T-helper 1 cell treated with Interleukin-12 subunit alpha and Interleukin-12 subunit beta and Interleukin-4 antibody, amounts not matched to agents 30 ng/mL and 1 ng/mL, for 36 hours (primary cell): Measurements from ENCODE around the gene CNPY1. TPM values are rescaled to one million over a fixed set of nuclear protein-coding genes. Genes with fewer than 3 reads are reported as not detected.

Experiments
- intact Hi-C: fragments of 100-400 bp; cut with micrococcal nuclease; formaldehyde crosslinking; loops from one replicate; pipeline ENCODE4 v1.15.1; 2024
- total RNA-seq: library from RNA; stranded (reverse); gene quantifications from 2 replicates; pipeline ENCODE4 v1.2.3, GENCODE V29; 2022

The CNPY1 gene
- total RNA-seq, 1 donor from 2014 or later, result not detected

DNA sequence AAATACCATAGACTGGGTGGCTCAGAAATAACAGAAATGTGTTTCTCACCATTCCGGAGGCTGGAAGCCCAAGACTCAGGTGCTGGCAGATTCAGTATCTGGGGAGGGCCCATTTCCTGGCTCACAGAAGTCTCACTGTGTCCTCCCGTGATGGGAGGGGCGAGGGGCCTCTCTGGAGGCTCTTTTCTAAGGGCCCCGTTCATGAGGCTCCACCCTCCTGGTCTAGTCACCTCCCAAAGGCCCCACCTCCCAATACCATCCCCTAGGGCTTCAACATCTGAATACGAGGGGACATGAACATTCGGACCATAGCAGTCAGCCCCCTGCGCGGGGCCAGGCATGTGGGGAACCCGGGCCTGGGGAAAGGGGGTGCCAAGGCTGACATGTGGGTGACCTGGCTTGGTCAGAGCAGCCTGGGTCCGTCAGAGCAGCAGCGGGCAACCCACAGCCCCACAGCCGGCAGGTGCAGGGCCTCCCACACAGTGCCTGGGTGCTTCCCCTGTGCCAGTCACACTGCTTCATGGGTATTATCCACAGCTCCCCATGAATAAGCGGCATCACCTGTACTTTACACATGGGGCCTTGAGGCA, 13.3 kb upstream of the CNPY1 start:
- intact Hi-C loops, result no loop called here

DNA sequence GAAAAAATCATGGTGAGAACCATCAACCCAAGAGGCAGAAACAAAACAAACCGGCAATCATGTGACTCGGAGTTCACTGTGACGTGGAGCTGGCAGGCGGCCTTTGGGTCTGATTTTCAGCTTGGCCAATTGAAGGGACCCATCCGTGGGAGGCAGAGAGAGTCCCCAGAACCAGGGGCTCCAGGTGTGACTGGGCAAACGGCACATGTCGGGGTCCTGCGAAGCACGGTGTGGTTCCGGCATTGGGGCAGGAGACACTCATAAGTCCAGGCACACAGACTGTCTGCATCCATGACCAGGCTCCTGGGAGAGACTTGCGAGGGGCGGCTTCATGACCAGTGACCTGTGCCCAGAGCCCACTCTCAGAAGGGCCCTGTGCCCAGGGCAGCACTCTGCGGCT, 12.6 kb upstream of the CNPY1 start:
- intact Hi-C loops, result no loop called here

GRCh38 chr7:155558351-155558750, 12.0 kb upstream of the CNPY1 start:
- intact Hi-C loops, result no loop called here

DNA sequence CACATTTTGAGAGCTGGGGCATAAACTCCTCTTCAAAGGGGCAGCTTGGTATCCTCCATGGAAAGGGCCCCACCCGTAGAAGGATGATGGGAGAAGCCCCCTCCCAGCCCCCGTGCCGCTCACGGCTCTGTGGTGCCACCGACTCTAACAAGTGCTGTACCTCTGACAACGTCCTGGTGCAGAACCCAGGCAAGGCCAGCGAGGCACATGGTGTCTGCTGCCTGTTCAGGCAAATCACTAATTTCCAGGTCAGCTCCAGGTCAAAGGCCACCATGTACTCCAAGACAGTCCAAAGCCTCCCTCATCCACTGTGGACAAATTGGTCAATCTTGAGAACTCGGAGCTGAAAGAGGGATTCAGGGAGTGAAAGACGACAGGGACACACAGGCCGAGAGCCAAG, 11.4 kb upstream of the CNPY1 start:
- intact Hi-C loops, result no loop called here

DNA sequence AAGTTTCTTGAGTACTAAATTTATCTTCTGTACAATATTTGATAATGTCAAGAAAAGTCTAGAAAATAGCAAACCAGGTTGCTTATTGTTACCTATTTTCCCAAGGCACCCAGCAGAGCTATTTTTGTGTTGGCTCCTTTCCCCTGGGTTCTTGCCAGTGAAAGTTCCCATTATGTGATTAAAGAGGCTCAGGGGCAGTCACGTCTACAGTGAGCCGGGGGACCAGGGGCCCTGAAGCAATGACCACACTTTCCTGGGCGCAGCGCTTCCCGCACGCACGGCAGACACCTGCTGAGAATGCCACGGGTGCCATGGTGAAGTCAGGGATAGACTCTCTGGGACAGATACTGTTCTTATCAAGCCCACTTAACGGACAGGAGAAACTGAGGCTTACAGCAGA, 10.4 kb upstream of the CNPY1 start:
- intact Hi-C loops, result no loop called here

DNA sequence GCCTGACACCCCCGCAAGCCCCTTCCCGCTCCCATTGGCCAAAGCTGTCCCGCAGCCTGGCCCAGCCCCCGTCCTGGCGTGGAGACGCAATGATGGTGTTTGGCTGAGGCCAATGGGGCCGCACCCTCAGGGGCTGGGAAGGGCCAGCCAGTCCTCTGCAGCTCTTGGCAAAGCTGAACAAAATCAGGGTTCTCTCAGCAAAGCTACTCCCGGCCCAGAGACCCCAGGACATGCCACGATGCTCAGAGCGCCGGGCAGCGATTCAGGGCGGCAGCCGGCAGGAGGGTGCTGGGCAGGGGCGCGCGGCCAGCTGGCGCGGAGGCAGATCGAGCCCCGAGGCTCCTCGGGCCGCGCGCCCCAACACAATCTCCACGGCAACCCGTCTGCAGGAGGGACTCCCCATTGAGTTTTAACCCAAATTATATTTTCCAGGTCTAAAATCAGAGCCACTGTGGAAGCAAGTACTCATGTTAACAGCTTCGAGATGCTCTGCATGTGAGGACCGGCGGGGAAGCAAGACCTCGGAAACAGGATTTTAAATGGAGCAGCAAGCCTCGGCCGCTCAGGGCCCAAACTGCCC, 8.8 kb upstream of the CNPY1 start:
- intact Hi-C loops, result no loop called here

DNA sequence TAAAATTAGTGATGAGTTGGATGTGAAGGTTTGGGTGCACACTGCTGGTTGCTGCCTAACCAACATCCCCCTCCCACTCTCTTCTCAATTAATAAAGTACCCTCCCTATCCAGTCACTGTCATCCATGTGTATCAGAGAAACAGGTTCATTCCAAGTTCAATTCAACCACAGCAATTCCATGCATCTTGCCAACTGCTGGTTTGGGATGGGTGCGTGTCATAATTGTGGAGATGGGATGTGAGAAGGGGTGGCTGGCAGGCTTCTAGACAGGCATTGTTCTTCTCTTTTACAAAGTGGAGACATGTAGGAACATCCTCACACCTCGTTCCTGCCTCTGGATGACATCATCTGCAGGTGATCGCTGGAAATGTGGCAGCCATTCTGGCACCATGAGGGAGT, 7.5 kb upstream of the CNPY1 start:
- intact Hi-C loops, result no loop called here

GRCh38 chr7:155551785-155552611, 5.6 kb upstream of the CNPY1 start:
- intact Hi-C loops, result no loop called here

GRCh38 chr7:155550916-155551315, 4.6 kb upstream of the CNPY1 start:
- intact Hi-C loops, result no loop called here

DNA sequence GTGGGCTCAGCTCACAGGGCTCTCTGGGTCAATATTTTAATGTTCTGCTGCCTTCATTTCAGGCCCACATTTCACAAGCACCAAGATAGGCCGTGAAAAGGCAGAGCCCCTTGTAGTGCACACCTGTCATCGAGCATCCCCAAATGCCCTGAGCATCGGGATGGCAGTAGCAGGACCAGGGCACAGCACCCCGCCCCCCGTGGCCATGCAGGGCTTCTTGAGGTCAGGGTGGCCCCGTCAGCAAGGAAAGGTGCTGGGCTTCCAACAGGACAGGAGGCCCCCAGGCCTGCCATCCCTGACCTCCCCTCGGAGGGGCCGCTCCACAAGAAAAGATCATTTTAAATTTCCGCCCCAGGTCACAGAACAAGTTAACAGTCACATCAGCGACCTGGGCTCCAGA, 2.9 kb upstream of the CNPY1 start:
- intact Hi-C loops, result loop anchor here (10.0 kb wide), 1 partner anchor 624 kb away; no protein-coding TSS in a partner anchor

- intact Hi-C loops, result loop anchor here (10.0 kb wide), 1 partner anchor 622 kb away; no protein-coding TSS in a partner anchor
Measured at GRCh38 chr7:155547161-155547791, 917 bp upstream of the CNPY1 start.

GRCh38 chr7:155545348-155545747, 1.0 kb downstream of the CNPY1 start:
- intact Hi-C loops, result loop anchor here (10.0 kb wide), 1 partner anchor 621 kb away; no protein-coding TSS in a partner anchor

- intact Hi-C loops, result loop anchor here (10.0 kb wide), 1 partner anchor 620 kb away; no protein-coding TSS in a partner anchor
Measured at GRCh38 chr7:155544485-155544884, 1.9 kb downstream of the CNPY1 start.

DNA sequence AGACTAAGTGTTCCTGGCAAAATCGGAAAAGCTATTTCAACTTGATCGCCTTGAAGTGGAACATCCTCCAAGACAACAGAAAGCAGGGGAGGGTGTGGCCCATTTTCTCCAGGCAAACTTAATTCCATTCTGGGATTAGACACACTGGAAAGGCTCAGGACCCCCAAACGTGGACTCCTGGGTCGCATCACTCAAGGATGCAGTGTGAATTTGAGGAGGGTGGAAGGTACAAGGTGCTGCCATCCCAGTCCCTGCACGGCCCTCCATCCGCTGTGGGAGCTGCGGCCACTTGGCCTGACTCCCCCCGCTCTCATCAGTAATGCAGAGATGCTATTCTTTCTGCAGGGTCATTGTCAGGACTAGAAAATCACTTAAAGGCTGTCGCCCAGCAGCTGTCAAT, 2.4 kb downstream of the CNPY1 start:
- intact Hi-C loops, result loop anchor here (10.0 kb wide), 1 partner anchor 619 kb away; no protein-coding TSS in a partner anchor

- intact Hi-C loops, result loop anchor here (10.0 kb wide), 1 partner anchor 618 kb away; no protein-coding TSS in a partner anchor
Measured at GRCh38 chr7:155543011-155543876, 3.1 kb downstream of the CNPY1 start.

- intact Hi-C loops, result loop anchor here (10.0 kb wide), 1 partner anchor 617 kb away; no protein-coding TSS in a partner anchor
Measured at GRCh38 chr7:155541986-155542675, 4.2 kb downstream of the CNPY1 start.

DNA sequence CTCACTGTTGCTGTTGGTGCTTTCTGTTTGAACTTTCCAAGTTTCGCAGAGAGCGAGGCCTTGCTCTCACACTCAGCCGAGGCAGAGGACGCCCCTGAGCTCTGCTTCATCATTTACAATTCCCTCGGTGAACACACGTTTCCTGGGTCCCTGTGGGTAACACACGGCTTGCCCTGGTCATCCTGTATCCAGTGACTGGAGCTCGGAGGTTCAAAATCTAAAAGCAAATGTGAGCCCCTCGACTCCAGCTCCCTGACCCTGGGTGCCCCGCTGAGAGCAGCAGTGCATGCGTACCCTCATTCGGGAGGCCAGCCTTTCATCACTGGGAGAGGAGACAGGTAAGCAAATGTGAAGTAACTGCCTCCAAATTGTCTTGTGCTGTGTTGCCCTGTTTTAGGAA, 5.8 kb downstream of the CNPY1 start:
- intact Hi-C loops, result loop anchor here (10.0 kb wide), 1 partner anchor 616 kb away; no protein-coding TSS in a partner anchor

- intact Hi-C loops, result no loop called here
Measured at GRCh38 chr7:155538293-155538692, 8.1 kb downstream of the CNPY1 start.

GRCh38 chr7:155536451-155536850, 9.9 kb downstream of the CNPY1 start:
- intact Hi-C loops, result no loop called here

DNA sequence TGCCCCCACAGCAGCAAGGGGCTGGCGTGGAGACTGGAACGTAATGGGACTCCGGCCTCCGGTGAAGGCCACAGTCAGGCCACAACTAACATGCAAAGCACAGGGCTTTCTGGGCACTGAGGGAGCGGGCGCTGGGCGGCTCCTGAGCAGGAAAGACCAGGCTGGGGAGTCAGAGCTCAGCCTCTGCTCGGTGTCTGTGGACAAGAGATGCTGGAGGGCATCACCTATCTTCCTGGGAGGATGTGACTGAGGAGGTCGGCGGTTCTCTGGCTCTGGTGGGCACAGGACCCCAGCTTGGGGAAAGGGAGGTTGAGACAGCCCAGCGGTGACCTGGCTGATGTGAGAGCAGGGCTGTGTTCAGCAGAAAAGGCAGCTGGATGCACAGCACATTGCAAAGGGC, 11.7 kb downstream of the CNPY1 start:
- intact Hi-C loops, result no loop called here
